ENCODE results near the gene MFAP1.

- TF ChIP-seq CTCF (IDR thresholded peaks at IDR 0.05; ENCODE audit: low read depth, low read length) (no peak), EZH2phosphoT487 (IDR thresholded peaks at IDR 0.05; ENCODE audit: low read depth) (no peak)
These were observed 24.6 kb downstream of the MFAP1 start, which contains the start of gene SERINC4 for GRCh38 chr15:43799945-43800285.
